Loucy (cell line): Measurements from ENCODE around the gene MPG.

Experiments used
- H2AFZ ChIP-seq: fragments of 200-600 bp; sonication (generic); 2 replicates; pipeline ENCODE4 v1.6.0; 2016; ENCODE audit warnings: antibody characterized with exemption, mild to moderate bottlenecking, low read length, moderate library complexity
- H3F3A ChIP-seq: fragments of 200-600 bp; 2 replicates; pipeline ENCODE4 v1.6.0; 2016; ENCODE audit warnings: antibody characterized with exemption, low read depth, mild to moderate bottlenecking
- H3K27me3 ChIP-seq: fragments of 200-600 bp; sonication (generic); 2 replicates; pipeline ENCODE4 v1.6.1; 2014; ENCODE audit warnings: low read length, mild to moderate bottlenecking; ENCODE audit not compliant: insufficient read depth, poor library complexity, severe bottlenecking
- H3K36me3 ChIP-seq: fragments of 200-600 bp; sonication (generic); 2 replicates; pipeline ENCODE4 v1.6.1; 2016; ENCODE audit warnings: low read length; ENCODE audit not compliant: insufficient read depth
- H3K4me1 ChIP-seq: fragments of 200-600 bp; sonication (generic); 2 replicates; pipeline ENCODE4 v1.5.1; 2014; ENCODE audit warnings: low read length, mild to moderate bottlenecking; ENCODE audit not compliant: insufficient read depth, poor library complexity, severe bottlenecking
- H3K4me2 ChIP-seq: fragments of 200-600 bp; sonication (generic); 2 replicates; pipeline ENCODE4 v1.6.0; 2014; ENCODE audit warnings: antibody characterized with exemption, low read length, low read depth, mild to moderate bottlenecking; ENCODE audit not compliant: poor library complexity, severe bottlenecking
- H3K4me3 ChIP-seq: fragments of 200-600 bp; sonication (generic); 2 replicates; pipeline ENCODE4 v1.5.1; 2014; ENCODE audit warnings: low read length, mild to moderate bottlenecking, mixed read lengths; ENCODE audit not compliant: poor library complexity, severe bottlenecking
- H3K79me2 ChIP-seq: fragments of 200-600 bp; sonication (generic); 2 replicates; pipeline ENCODE4 v1.6.1; 2014; ENCODE audit warnings: low read length; ENCODE audit not compliant: insufficient read depth
- H3K9ac ChIP-seq: fragments of 200-600 bp; sonication (generic); 2 replicates; pipeline ENCODE4 v1.6.0; 2014; ENCODE audit warnings: mild to moderate bottlenecking, low read depth, low read length, moderate library complexity; ENCODE audit not compliant: poor library complexity, severe bottlenecking
- H3K9me2 ChIP-seq: fragments of 200-600 bp; sonication (generic); replicated peaks from 2 replicates; pipeline ENCODE4 v1.6.1; 2016; ENCODE audit warnings: low read depth, low read length, mixed read lengths
- H3K9me3 ChIP-seq: fragments of 200-600 bp; sonication (generic); 2 replicates; pipeline ENCODE4 v1.6.1; 2014; ENCODE audit warnings: mild to moderate bottlenecking, antibody characterized with exemption, low read length, low read depth; ENCODE audit not compliant: insufficient read depth
- H4K20me1 ChIP-seq: fragments of 200-600 bp; sonication (generic); 2 replicates; pipeline ENCODE4 v1.6.0; 2014; ENCODE audit warnings: antibody characterized with exemption, low read length, mild to moderate bottlenecking; ENCODE audit not compliant: insufficient read depth, poor library complexity, severe bottlenecking
- CTCF ChIP-seq: fragments of 200-600 bp; sonication (generic); conservative IDR thresholded peaks from 2 replicates; pipeline ENCODE4 v1.5.1; 2014; ENCODE audit warnings: mild to moderate bottlenecking, antibody characterized with exemption, low read length
- EZH2phosphoT487 ChIP-seq: fragments of 200-600 bp; IDR thresholded peaks from 2 replicates; pipeline ENCODE4 v1.6.1; 2018; ENCODE audit warnings: antibody characterized with exemption, mild to moderate bottlenecking, moderate library complexity, borderline replicate concordance

The MPG gene

DNA sequence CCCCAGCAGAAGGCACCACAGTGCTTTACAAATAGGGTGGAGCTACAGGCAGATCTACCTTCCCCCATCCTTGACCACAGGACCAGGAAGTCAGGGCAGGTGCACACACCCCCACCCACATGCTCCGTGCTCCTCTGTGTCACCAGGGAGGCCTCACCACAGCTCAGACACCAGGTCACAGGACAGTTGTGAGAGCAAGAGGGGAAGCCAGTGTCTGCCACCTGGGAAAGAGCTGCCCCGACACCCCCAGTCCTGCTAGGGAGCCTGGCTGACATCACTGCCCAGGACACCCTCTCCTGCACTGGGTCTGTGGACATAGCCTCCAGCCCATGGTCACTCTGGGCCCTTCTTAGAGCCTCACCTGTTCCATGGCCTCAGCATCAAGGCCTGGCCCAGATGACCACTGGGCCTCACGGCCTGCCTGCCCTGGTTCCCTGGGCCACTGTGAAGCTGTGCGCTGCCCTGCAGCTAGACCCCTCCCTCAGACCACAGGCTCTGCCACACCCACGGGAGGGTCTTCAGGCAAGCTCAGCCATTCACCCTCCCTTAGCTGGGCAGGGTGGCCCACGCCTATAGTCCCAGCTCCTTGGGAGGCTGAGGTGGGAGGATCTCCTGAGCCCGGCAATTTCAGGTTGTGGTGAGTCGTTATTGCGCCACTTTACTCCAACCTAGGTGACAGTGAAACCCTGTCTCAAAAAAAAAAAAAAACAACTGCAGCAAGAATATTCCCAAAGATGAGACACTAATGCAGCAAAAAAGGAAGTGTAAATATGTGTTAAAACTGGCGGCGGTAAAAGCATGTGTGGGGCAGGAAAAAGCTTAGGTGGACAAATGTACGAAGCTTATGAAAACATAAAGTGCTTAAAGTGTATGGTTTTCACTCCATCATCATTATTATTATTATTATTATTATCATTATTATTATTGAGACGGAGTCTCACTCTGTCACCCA lies 38.8 kb upstream of the MPG start:
- Histone ChIP-seq H3K4me3 (no peak overlapping the region), H4K20me1 (no peaks in the 10 kb centered on the region), H3K36me3 (no peaks in the 10 kb centered on the region), H3K79me2 (no peaks in the 10 kb centered on the region), H3K9ac (no peak overlapping the region), H3K4me2 (peak overlapping the region; percentile 50), H3K9me2 (no peaks in the 10 kb centered on the region), H3K9me3 (no peaks in the 10 kb centered on the region), H3K27me3 (no peaks in the 10 kb centered on the region), H2AFZ (no peak overlapping the region), H3F3A (no peaks in the 10 kb centered on the region), H3K4me1 (peaks cover 29% of the 10 kb centered on the region)
- no peak for TF ChIP-seq CTCF

- TF ChIP-seq EZH2phosphoT487 (no peak), CTCF (no peak)
- Histone ChIP-seq H3K36me3 (peaks cover 5% of the 10 kb centered on the region; the same call in 1 of the 2 replicates), H3K4me2 (no peak overlapping the region), H3K79me2 (no peaks in the 10 kb centered on the region), H3K4me3 (no peak overlapping the region), H3K9me2 (no peaks in the 10 kb centered on the region), H3K27me3 (no peaks in the 10 kb centered on the region), H3K4me1 (peaks cover 21% of the 10 kb centered on the region), H3K9me3 (no peaks in the 10 kb centered on the region), H3F3A (no peaks in the 10 kb centered on the region), H4K20me1 (no peaks in the 10 kb centered on the region), H3K9ac (no peak overlapping the region), H2AFZ (no peak overlapping the region)
Observed at GRCh38 chr16:41439-42068, 36.5 kb upstream of the MPG start.

- Histone ChIP-seq H3K36me3 (peaks cover 6% of the 10 kb centered on the region; the same call in 1 of the 2 replicates), H3K9ac (no peak overlapping the region), H3K4me2 (no peak overlapping the region), H2AFZ (no peak overlapping the region), H4K20me1 (no peaks in the 10 kb centered on the region), H3K27me3 (no peaks in the 10 kb centered on the region), H3F3A (no peaks in the 10 kb centered on the region), H3K4me3 (no peak overlapping the region), H3K9me3 (no peaks in the 10 kb centered on the region), H3K9me2 (no peaks in the 10 kb centered on the region), H3K79me2 (no peaks in the 10 kb centered on the region), H3K4me1 (peaks cover 21% of the 10 kb centered on the region)
- TF ChIP-seq EZH2phosphoT487 (no peak), CTCF (no peak)
Observed at GRCh38 chr16:42069-42457, 36.0 kb upstream of the MPG start.
